Gastroesophageal sphincter (tissue), 3 donors: Measurements from ENCODE around the gene DDX42.

ENCODE experiments used
- POLR2A ChIP-seq, 2 donors: fragments of 450-650 bp; IDR thresholded peaks; one replicate each; pipeline ENCODE4 v1.6.1; 2017; ENCODE audit warnings: antibody characterized with exemption in 2 of 2, mild to moderate bottlenecking in 2 of 2, moderate library complexity in 1 of 2
- POLR2AphosphoS5 ChIP-seq: sonication (generic); formaldehyde crosslinking; IDR thresholded peaks from one replicate; pipeline ENCODE4 v1.6.1; 2017; ENCODE audit warnings: antibody characterized with exemption
- TF ChIP-seq, protein P1 (sequence below), 4 experiments: fragments of 200-600 bp in 2 of 4; fragments of 450-650 bp in 2 of 4; sonication (generic) in 1 of 4; IDR thresholded peaks; one replicate each; pipeline ENCODE4 v1.5.1; 2017 to 2019; ENCODE audit warnings: antibody characterized with exemption in 4 of 4, mild to moderate bottlenecking in 2 of 4, moderate library complexity in 2 of 4

DNA sequence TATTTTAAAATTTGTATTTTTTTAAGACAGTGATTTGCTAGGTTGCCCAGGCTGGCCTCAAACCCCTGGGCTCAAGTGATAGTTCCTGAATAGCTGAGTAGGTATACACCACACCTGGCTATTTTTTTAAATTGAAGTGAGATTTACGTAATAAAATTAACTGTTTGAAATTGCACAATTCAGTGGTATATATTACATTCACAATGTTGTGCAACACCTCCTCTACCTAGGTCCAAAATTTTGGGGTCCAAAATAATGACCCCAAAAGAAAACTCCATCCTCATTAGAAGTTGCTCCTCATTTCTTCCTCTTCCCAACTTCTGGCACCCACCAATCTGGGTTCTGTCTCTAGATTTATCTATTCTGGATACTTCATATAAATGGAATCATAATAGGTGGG lies 71.5 kb downstream of the DDX42 start:
- TF ChIP-seq POLR2AphosphoS5 (no peak), POLR2A (IDR thresholded peaks at IDR 0.05) (no peak)
- TF ChIP-seq, protein P1, sequence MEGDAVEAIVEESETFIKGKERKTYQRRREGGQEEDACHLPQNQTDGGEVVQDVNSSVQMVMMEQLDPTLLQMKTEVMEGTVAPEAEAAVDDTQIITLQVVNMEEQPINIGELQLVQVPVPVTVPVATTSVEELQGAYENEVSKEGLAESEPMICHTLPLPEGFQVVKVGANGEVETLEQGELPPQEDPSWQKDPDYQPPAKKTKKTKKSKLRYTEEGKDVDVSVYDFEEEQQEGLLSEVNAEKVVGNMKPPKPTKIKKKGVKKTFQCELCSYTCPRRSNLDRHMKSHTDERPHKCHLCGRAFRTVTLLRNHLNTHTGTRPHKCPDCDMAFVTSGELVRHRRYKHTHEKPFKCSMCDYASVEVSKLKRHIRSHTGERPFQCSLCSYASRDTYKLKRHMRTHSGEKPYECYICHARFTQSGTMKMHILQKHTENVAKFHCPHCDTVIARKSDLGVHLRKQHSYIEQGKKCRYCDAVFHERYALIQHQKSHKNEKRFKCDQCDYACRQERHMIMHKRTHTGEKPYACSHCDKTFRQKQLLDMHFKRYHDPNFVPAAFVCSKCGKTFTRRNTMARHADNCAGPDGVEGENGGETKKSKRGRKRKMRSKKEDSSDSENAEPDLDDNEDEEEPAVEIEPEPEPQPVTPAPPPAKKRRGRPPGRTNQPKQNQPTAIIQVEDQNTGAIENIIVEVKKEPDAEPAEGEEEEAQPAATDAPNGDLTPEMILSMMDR (IDR thresholded peaks at IDR 0.05) = no peak
